Measurements from ENCODE around the gene SLC24A4.

Gene SLC24A4, protein sequence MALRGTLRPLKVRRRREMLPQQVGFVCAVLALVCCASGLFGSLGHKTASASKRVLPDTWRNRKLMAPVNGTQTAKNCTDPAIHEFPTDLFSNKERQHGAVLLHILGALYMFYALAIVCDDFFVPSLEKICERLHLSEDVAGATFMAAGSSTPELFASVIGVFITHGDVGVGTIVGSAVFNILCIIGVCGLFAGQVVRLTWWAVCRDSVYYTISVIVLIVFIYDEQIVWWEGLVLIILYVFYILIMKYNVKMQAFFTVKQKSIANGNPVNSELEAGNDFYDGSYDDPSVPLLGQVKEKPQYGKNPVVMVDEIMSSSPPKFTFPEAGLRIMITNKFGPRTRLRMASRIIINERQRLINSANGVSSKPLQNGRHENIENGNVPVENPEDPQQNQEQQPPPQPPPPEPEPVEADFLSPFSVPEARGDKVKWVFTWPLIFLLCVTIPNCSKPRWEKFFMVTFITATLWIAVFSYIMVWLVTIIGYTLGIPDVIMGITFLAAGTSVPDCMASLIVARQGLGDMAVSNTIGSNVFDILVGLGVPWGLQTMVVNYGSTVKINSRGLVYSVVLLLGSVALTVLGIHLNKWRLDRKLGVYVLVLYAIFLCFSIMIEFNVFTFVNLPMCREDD

DNA sequence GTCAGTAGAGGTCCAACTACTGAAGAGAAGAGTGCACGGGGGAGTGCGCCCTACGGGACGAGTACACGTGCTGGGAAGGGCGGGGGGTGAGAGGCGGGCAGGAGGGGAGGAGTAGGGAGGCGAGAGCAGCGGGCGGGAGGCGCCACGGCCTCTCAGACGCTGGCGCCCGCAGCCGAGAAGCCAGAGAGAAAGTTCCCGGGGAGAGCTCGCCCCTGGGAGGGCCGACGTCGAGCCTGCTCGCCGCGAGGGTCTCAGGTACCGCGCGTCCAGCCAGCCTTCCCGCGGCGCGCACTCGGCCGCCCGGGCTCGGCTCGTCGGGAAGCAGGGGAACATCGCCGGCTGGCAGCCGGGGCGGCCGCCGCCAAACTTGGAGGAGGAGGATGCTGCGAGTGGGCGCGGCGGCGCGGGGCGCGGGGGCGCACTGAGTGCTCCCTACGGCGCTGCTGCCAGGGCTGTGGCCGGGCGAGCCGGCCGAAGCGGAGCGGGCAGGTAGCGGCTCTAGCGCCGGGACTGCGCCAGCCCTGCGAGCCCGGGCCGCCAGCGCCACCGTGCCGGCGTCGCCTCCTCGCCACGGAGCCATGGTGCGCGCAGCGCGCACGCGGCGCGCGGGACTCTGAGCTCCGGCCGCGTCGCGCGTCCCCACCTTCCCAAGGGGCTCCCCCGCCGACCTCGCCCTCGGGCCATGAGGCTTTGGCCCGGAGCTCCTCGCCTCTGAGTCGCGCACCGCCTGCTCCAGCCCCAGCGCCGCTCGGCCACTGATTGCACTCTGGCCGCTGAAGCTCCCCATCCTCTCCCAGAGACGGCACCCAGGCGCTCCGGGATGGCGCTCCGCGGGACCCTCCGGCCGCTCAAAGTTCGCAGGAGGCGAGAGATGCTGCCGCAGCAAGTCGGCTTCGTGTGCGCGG, at the start of gene SLC24A4:
SLC24A4 (plus strand) TSS at position 155 of the 905 bp plus-strand sequence; CDS start at position 821, 666 bp downstream.
- DNase-seq, result peak; percentile 63

DNA sequence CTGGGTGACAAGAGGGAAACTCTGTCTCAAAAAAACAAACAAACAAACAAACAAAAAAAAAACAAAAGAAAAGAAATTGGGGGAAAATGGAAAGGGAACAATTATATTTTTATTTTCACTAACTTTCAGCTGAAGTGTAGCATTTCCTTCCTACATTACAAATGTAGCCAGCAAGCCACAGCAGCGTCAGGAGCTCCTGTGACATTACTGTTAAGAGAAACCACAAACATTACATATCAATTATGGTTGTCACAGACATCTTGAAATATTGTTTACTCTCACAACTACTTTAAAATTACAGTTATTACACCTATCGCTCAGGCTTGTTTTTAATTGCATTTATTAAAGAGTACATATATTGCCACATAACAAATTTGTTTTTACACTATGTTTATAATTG, 49.8 kb upstream of the SLC24A4 start:
- no peak for DNase-seq

DNA sequence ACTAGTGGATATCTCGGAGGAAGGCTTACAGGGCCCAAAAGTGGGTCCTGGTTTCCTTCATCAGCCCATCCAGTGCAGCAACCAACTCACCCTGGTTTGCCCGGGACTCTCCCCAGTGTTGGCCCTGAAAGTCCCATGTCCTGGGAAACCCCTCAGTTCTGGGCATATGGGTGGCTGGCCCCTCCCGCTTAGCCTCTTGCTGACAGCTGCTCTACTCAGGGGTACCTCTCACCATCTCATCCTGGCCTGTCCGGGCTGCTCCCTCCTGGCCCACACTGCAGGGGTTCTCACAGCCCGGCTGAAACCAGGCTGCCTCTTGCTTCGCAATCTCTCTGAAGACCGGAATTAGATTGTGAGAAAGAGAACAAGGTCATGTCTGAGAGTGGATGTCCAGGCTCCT, 48.9 kb upstream of the SLC24A4 start:
- DNase-seq, result no peak

DNA sequence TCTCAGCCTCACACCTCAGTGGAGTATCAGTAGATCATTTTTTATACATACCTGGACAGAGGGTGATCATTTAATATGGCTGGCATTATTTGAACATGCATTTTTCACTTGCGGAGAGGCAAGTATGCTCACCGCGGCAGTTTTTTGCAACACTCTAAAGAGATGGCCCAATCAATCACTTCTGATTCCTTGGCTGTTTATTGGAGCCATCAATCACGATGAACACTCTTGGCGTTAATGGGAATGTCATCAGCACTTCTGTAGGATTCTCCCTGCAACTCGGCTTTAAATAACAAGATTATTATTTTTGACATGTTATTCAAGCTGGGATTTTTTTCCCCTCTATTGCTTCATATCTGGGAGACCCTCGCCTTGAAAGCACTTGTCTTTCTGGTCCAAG, 46.9 kb upstream of the SLC24A4 start:
- DNase-seq, result no peak

DNA sequence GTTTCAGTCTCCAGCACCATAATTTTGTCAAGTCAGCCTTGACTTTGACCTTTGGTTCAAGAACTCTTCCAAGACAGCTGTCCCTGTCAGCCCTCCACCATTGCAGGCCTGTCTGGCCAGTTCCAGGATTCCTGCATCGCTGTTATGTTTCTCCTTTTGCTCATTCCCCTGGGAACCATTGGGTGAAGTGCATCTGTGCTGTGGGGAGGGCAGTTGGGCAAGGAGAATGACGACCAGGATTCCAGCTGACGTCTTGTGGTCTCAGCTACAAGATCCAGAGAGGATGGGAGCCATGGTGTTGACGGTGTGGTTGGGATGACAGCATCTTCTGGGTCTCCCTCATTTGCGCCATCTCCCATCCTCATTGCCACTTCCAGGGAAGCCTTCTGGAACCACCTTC, 45.9 kb upstream of the SLC24A4 start:
- DNase-seq, result no peak

DNA sequence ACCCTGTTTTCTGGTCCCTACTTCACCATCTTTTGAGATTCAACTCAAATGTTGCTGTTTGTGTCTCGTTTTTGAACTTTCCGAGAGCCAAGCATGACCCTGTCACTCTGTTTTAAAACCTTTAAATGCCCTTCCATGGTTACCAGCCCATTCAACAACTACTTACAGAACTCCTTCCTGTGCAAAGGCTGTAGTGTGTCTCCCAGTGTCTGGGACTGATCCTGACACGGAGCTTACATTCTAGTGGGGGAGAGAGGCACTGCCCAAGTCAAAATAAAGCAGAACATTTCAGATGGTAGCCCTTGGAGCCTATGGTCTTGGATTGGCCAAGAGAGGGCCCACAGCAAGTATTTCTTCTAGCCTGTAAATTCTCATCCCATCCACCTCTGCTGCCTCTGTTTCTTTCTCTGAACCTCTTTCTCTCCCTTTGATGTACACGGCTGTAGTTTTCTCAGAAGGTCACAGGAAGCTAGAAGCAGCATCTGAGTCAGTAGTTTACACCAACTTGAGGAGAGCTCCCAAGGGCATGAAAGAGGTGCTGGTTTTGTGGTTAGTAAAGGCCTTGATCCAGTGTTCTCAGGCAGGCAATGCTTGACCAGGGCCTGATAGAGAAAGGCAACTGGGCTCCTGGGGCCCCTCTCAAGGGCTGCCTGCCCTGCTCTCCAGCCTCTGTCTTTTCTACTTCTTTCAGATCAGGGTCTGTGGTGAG, 42.3 kb upstream of the SLC24A4 start:
- DNase-seq, result no peak

DNA sequence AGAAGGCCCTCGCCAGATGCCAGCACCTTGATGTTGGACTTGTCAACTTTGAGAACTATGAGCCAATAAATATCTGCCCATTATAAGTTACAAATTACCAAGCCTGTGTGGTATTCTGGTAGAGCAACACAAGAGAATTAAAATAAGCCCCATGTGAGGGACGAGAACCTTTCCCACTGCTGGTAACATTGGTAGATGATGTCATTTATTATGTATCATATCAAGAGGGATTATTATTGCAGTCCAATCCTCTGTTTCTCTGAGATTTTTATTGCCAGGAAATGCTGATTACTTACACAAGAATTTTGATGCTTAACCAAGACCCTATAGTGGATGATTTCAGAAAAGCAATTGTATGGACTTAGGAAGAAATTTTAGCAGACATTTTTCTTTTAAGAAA, 40.3 kb upstream of the SLC24A4 start:
- DNase-seq, result no peak

DNA sequence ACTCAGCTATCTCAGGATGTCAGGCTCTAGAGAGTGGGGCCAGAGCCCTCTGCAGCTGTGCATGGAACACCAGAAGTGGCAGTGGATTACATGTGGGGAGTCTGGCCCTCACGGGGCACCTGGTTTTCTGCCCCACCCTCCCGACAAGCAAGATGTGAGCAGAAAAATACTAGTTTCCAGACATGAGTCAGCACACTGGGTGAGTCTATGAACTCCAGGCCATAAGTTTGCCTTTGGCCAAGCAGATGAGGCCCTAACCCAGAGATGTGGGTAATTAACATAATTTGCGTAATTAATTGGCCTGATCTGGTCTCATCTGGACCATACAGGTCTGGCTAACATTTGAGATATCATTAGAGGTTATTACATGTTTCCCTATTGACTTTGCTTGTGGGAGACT, 37.7 kb upstream of the SLC24A4 start:
- no peak for DNase-seq

DNA sequence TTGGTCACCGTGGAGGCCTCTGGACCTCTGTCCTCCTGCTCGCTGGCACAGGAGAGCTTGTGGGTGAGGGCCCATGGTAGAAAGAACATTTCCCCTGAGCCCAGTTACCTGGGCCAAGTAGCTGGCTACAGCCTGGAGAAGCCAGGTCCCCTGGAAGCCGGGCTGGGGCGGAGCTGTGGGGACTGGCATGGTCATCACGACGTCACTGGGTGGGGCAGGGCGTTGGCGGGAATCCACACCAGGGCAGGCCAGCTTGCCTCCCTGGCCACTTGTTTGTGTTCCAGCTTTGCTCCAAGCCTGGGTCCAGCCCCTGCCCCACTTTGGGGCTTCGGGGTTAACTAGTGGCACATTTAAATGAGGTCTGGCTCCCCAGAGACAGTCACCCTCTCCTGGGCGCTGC, 35.0 kb upstream of the SLC24A4 start:
- no peak for DNase-seq

DNA sequence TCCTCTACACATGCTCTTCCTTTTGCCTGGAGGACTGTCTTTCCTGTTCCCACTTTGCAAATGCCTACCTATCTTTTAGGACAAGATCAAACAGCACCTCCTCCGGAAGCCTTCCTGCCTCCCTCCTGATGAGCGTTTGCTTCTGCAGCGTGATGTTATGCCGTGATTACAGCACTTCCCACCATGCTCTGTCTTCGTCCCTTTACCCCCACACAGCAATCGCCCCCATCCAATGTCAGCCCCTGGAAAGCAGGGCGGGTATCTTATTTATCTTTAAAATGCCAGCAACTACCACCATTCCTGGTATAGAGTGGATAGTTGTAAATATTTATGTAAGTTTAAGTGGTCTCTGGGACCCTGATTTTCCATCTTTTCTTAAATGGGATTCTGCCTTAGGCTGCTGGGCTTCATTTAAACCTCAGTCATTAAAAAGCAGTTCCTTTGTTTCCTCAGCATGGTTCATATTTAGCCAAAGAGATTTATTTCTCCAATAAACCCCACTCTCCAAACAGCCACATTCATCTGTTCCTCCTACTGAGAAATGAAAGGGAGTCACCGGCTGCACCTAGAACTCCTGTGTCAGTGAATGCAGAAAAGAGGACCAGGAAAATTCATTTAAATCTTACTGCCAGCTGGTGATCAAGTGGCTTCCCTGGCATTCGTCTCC, 33.8 kb upstream of the SLC24A4 start:
- DNase-seq, result no peak

DNA sequence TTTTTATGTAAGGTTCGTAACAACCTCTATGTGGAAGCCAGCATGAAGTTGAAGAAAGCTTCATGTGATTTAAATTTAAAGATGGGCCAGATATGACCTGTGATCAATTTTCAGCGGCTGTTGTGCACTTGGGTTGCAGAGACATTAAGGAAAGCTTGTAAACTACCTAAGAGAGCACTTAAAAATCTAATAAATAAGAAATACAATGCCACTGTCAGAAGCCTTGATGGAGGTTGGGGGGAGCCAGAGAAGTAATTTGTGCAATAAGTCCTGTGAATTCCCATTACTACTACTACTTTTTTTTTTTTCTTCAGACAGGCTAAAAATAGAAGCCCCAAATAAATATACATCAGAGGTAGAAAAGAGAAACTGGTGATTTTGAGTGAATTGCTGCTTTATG, 30.3 kb upstream of the SLC24A4 start:
- DNase-seq, result no peak

DNA sequence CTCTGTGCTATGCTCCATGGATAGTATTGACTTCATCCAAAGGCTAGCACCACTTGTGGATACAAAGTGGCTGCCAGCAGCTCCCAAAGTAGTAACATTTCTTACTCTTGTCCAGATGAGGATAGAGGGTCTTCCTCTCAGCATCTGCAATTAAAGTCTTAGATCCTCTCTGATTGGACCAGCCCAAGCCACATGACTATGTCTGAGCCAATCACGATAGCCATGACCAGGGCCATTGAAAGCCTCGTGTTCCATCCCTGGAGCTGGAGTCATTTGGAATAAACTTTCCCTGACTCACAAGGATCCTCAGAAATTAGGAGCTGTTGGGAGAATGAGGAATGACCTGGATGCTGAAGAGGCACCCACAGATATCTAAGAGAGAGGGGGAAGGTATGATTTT, 28.5 kb upstream of the SLC24A4 start:
- no peak for DNase-seq

DNA sequence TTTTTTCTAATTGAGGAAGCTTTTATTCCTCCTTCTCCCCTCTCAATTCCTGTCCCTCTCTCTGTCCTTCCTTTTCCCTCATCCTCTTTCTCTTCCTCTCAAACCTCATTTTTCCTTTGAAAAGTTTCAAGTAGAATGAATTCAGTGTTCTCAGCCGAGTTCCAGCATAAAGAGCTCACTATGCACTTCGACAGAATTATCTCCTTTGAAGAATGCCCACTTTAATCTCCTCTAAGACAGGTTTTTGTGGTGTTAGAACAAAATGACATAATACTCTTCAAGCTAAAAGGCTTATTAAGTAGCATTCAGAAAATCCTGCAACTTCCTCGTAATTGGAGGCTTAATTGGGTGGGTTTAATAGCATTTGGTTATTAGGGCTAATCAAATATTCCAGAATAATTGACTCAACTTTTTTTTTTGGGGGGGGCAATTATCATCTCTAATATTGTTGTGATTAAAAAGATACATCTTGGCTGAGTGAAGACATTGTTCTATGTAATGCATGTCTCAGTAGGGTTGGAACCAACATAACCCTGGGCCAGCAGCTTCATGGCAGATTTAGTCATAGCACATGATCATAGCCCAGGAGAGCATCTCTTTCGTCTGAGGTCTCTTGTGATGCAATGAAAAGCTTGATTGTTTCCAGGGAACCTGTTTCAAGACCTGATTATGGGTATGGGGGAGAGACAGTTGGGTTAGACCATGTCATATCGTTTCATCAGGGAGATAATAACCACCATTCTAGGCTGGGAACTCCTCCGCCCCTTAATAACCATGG, 25.0 kb upstream of the SLC24A4 start:
- DNase-seq, result no peak

DNA sequence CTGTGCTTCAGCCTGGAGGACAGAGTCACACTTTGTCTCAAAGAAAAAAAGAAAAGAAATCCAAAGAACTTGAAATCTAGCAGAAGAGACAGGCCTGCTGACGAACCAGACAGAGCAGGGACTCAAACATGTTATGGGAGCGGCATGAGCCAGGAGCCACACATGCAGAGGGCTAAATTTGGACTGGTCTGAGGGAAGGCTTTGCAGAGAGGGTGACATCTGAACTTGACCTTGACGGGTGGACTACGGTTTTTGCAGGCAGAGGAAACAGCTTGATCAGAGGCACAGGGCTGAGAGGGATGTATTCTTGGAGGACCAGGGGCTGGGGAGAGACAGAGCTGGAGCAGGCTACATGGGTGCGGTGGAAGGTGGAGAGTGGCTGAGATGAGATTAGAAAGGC, 20.5 kb upstream of the SLC24A4 start:
- DNase-seq, result no peak

DNA sequence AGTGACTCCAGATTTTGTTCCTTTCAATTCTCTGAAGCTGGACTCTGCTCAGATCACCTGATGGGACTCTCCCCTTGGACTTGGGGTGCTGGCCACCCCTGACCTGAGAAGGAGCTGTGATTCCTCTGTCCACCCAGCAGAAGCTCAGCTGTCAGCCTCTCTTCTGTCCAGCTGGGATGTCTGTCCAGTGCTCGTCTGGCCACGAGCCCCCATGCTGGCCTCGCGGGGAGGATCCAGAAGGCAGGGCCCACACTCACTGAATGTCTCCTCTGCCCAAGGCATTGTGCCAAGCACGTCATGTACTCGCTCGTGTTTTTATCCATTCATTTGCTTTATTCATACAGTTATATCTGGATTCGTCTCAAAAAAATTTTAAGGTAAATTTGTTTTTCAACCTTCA, 14.2 kb upstream of the SLC24A4 start:
- no peak for DNase-seq

DNA sequence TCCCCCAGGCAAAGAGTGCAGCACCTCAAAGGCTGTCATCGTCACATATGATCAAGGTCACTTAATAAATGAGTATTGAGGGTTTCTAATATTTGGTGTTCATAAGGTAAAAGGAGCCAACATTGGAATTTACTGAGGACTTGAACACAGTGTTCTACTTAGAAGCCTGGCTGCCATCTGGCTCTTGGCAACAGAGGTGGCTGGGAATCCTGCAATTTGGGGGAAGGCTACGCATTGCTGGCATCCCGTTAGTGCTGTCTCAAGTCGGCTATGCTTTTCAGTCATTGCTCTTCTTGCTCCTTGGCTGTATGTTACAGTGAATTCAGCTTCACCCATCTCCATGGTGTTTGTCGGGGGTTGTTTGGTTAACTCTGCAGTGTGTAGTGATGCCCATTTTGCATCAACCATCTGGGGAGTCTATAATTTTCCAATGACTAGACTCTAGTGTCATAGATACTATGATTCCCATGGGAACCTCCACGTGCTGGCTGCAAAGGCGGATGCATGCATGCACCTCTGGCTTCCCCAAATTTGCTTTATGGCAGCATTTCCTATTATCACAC, 12.9 kb upstream of the SLC24A4 start:
- DNase-seq, result peak; percentile 8

DNA sequence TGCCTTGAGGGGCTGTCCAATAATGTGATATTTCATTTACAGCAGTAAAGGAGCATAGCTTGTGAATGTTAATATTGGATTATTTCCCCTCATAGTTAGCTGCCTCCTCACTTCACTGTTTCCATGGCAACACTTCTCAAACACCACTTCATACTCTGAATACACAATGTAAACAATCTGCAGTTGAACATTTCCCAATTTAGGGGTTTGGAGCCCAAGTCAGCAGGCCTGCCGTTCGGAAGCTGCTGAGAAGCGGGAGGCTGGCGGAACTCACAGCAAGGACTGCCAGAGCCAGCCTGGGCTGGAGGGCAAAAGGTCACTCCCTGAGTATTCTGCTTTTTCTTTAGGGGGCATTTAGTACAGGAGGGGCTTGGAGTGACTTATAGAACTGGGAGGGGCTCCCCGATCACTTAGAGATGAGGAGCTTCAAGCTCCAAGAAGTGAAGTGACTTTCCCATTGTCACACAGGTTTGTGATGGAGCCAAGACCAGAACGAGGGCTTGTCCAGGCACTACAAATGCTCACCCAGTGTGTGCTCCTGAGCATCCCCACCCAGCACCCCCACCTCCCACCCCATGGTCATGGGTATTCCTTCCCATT, 12.1 kb upstream of the SLC24A4 start:
- peak; percentile 42 for DNase-seq

DNA sequence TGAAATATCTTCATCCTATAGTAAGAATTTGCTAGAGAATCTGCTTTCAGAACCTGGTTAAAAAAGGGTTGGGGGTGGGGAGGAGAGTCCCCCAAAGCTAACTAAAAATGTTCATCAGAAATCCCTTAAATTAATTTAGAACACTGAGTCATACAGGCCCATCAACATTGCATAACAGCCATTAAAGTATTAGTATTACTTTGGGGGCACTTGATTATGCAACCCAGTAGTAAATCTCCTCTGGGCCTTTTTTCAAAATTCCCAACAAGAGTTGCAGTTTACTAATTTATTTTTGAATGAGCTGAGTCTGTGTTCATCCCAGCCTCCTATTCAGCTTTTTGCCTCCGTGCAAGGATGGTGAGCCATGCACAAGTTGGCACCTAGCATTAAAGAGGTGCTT, 8.8 kb upstream of the SLC24A4 start:
- no peak for DNase-seq

DNA sequence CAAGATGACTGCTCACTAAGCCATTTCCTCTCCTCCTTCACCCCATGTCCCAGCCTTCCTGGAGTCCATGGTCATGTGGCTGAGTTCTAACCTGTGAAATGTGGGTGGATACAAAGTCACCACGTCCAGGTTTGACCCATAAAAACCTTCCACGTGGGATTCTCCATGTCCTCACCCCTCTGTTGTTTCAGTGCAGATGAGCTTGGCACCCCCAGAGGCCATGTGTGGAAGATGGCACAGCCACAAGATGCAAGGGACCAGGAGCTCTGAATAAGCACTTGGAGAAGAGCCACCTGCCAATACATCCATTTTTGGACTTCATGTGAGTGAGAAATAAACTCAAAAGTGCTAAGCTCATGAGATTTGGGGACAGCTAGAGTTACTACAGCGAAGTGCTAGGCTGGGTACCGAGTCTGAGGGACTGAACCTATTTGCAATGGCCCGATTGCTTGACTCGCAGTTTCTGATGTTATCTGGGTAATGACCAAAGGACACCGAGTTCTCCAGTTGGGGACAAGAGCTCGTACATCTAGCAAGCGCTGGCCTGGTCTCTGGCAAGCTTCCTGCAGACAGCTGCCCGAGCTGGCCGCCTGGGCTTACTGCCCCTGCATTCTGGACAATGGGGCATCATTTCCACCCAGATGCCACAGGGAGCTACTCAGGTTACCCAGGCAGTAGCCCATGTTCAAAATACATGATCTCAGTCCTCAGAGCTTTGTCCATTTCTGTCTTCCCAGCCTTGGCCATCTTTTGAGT, 7.7 kb upstream of the SLC24A4 start:
- no peak for DNase-seq

DNA sequence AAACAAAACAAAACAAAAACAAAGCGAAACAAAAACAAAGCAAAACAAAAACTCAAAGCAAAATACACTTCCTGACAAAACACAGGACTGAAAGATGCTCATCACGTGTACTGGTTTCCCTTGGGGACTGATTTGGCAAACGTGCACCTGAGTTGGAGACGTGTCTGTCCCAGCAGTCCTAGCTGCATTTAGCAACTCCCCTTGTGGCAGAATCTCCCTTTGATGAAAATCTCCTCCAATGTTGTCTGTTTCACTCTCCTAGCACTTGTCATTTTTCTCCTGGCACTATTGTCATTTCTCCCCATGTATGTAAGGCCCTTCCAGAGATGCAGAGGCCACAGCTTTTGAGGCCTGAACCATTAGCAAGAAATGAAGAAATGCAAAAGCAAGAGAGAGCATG, 6.8 kb upstream of the SLC24A4 start:
- DNase-seq, result no peak
